Activated CD4-positive, alpha-beta T cell treated with anti-CD3 and anti-CD28 coated beads, Interleukin-2, Interleukin-4, amounts not matched to agents 100 ng/mL and 50 ng/mL, durations not matched to agents 16 hours and 8 hours (primary cell): ENCODE measurements around the gene SPCS3.
"Not testable (repeated sequence)": the region's sequence is repeated elsewhere in the genome, so short reads cannot be mapped to it uniquely, and the experiment has no call there.

Experiments used
- DNase-seq: peaks from one replicate; pipeline ENCODE4 v3.0.0-alpha.2; 2020; ENCODE audit warnings: low spot score

The SPCS3 gene

GRCh38 chr4:176319704-176320339 is at the start of gene SPCS3:
SPCS3 (plus strand) TSS chr4:176319966; CDS start chr4:176320077, 111 bp downstream.
- peak; percentile 95 for DNase-seq

GRCh38 chr4:176270669-176271068 is 49.1 kb upstream of the SPCS3 start:
- DNase-seq: no peak

- DNase-seq: no peak
Measured at GRCh38 chr4:176271749-176272148, 48.0 kb upstream of the SPCS3 start.

GRCh38 chr4:176272799-176273198 is 47.0 kb upstream of the SPCS3 start:
- DNase-seq: no peak

- DNase-seq: no peak
Measured at GRCh38 chr4:176273736-176274135, 46.0 kb upstream of the SPCS3 start.

- no peak for DNase-seq
Measured at GRCh38 chr4:176274441-176274840, 45.3 kb upstream of the SPCS3 start.

- DNase-seq: no peak
Measured at GRCh38 chr4:176276710-176277109, 43.1 kb upstream of the SPCS3 start.

- DNase-seq: peak; percentile 7
Measured at GRCh38 chr4:176277162-176277904, 42.4 kb upstream of the SPCS3 start.

- DNase-seq: not testable (repeated sequence)
Measured at GRCh38 chr4:176279560-176279959, 40.2 kb upstream of the SPCS3 start.

GRCh38 chr4:176286728-176287127 is 33.0 kb upstream of the SPCS3 start:
- no peak for DNase-seq

GRCh38 chr4:176287546-176287945 is 32.2 kb upstream of the SPCS3 start:
- DNase-seq: no peak

GRCh38 chr4:176288020-176288419 is 31.7 kb upstream of the SPCS3 start:
- DNase-seq: no peak

GRCh38 chr4:176289561-176289960 is 30.2 kb upstream of the SPCS3 start:
- DNase-seq: no peak

- no peak for DNase-seq
Measured at GRCh38 chr4:176290520-176290919, 29.2 kb upstream of the SPCS3 start.

GRCh38 chr4:176291748-176292147 is 28.0 kb upstream of the SPCS3 start:
- DNase-seq: no peak

- no peak for DNase-seq
Measured at GRCh38 chr4:176292920-176293319, 26.8 kb upstream of the SPCS3 start.

- DNase-seq: no peak
Measured at GRCh38 chr4:176293660-176294059, 26.1 kb upstream of the SPCS3 start.

- DNase-seq: not testable (repeated sequence)
Measured at GRCh38 chr4:176295907-176296306, 23.9 kb upstream of the SPCS3 start.

- DNase-seq: no peak
Measured at GRCh38 chr4:176298664-176299063, 21.1 kb upstream of the SPCS3 start.

- DNase-seq: no peak
Measured at GRCh38 chr4:176300036-176300435, 19.7 kb upstream of the SPCS3 start.

- no peak for DNase-seq
Measured at GRCh38 chr4:176300565-176300964, 19.2 kb upstream of the SPCS3 start.

- DNase-seq: no peak
Measured at GRCh38 chr4:176302283-176303275, 17.2 kb upstream of the SPCS3 start.
